Measurements from ENCODE around the gene SND1. TPM values are rescaled to one million over a fixed set of nuclear protein-coding genes. Genes with fewer than 3 reads are reported as not detected.

SND1 gene
- total and polyA plus RNA-seq, 2 of the 4 experiments (the other 2 are of a cell fraction) = 154 to 294 TPM

- no peak overlapping the region for H2BK5ac ChIP-seq (ENCODE audit: low read depth, low read length, poor library complexity, severe bottlenecking)
- H3K9me1 ChIP-seq (ENCODE audit: insufficient read depth, low read length) = peaks cover 21% of the 10 kb centered on the region
- no peak overlapping the region for H3K18ac ChIP-seq (ENCODE audit: low read depth, low read length)
- H4K91ac ChIP-seq (ENCODE audit: insufficient read depth, low read depth, low read length) = no peak overlapping the region
- intact Hi-C loops (cut with micrococcal nuclease) (loop anchor here (2.0 kb wide), 1 partner anchor 69 kb away; the partner anchor contains the start of gene GCC1), dilution Hi-C loops (cut with HindIII; ENCODE audit: low sequenced_read_pairs, unreplicated experiment) (no loop called here), in situ Hi-C loops (cut with MboI; ENCODE audit: low sequenced_read_pairs) (no loop called here)
- H3K4me2 ChIP-seq (ENCODE audit: low read depth, low read length) = peak overlapping the region; percentile 51
- no peak overlapping the region for H4K5ac ChIP-seq (ENCODE audit: low read depth, low read length)
- no peaks in the 10 kb centered on the region for H3K27me3 ChIP-seq (ENCODE audit: control insufficient read depth, insufficient read depth, low read length)
- BruUV-seq (replicated peaks) = no TSS peak
- H3K27ac ChIP-seq (ENCODE audit: insufficient read depth, low read length) = no peak overlapping the region
- no peak overlapping the region for H2BK20ac ChIP-seq (ENCODE audit: low read depth, low read length)
- H2AK9ac ChIP-seq (replicated peaks; ENCODE audit: low read depth, low read length, poor library complexity) = no peak overlapping the region
- H2AK5ac ChIP-seq (ENCODE audit: low read depth, low read length) = no peak overlapping the region
- H3K4me3 ChIP-seq (ENCODE audit: insufficient read depth, low read depth, low read length) = peak overlapping the region; percentile 91; the same call in 1 of the 2 replicates
- H4K8ac ChIP-seq (ENCODE audit: low read depth in 2 of 2, low read length in 2 of 2) = no peak overlapping the region
- peaks cover 13 to 62% of the 10 kb centered on the region in 2 experiments; a peak in 3 of 4 replicates for H3K79me1 ChIP-seq (ENCODE audit: low read depth in 1 of 2, low read length in 2 of 2)
- ChIA-PET CTCF (no interaction called here), POLR2A (ENCODE audit: unreplicated experiment) (no interaction called here)
- TF ChIP-seq MAFK (IDR thresholded peaks at IDR 0.05; ENCODE audit: low read depth, low read length) (no peak), CHD1 (IDR thresholded peaks at IDR 0.05; ENCODE audit: low read depth, low read length) (no peak), BHLHE40 (IDR thresholded peaks at IDR 0.05; ENCODE audit: low read depth, low read length) (no peak), MXI1 (IDR thresholded peaks at IDR 0.05; ENCODE audit: borderline replicate concordance, low read depth, low read length) (no peak), RFX5 (IDR thresholded peaks at IDR 0.05; ENCODE audit: low read depth, low read length) (no peak), POLR2A (IDR thresholded peaks at IDR 0.05; ENCODE audit: low read depth, low read length) (0 out of 2 replicates have a peak, but pooled peaks have one; percentile 7)
- WGBS, 2 experiments (ENCODE audit: extremely low coverage in 2 of 2, insufficient read length in 1 of 2) = no CpG with 5 or more reads among the region's 4 CpGs
- H3K36me3 ChIP-seq (ENCODE audit: control insufficient read depth, insufficient read depth, low read length) = peaks cover 4% of the 10 kb centered on the region; the same call in 1 of the 2 replicates
- H3K4ac ChIP-seq (ENCODE audit: low read depth, low read length) = no peak overlapping the region
- H3K9ac ChIP-seq (ENCODE audit: low read depth, low read length) = no peak overlapping the region; the same call in 1 of the 2 replicates
- DNase-seq = no peak
- H3K23ac ChIP-seq (ENCODE audit: low read depth, low read length) = 0 out of 2 replicates have a peak overlapping the region, but pooled peaks have one; percentile 33
- H2AFZ ChIP-seq (replicated peaks; ENCODE audit: low read length, poor library complexity) = no peak overlapping the region
- H3K9me3 ChIP-seq (ENCODE audit: control insufficient read depth, insufficient read depth, low read length) = no peaks in the 10 kb centered on the region
- ATAC-seq (ENCODE audit: low read depth) = no peak
- H3K56ac ChIP-seq (ENCODE audit: extremely low read depth, insufficient read depth, low read length) = no peak overlapping the region
- no peak overlapping the region for H3K14ac ChIP-seq (replicated peaks; ENCODE audit: low read depth, low read length)
- no peak overlapping the region for H2BK15ac ChIP-seq (ENCODE audit: low read depth, low read length)
- peaks cover 60% of the 10 kb centered on the region for H4K20me1 ChIP-seq (ENCODE audit: insufficient read depth, low read length)
- no peak overlapping the region for H2BK120ac ChIP-seq (ENCODE audit: low read depth, low read length)
- H3K4me1 ChIP-seq (ENCODE audit: control insufficient read depth, insufficient read depth, low read length) = peaks cover 8% of the 10 kb centered on the region
Observed at GRCh38 chr7:127653396-127653795, 1.4 kb downstream of the SND1 start.
